Neural cell (in vitro differentiated cells): Measurements from ENCODE around the gene TRMU.

Source experiments
- CTCF ChIP-seq: fragments of 450-650 bp; IDR thresholded peaks from 2 replicates; pipeline ENCODE4 v1.5.1; 2014; ENCODE audit warnings: antibody characterized with exemption, mild to moderate bottlenecking, moderate library complexity; ENCODE audit not compliant: poor library complexity, severe bottlenecking
- EP300 ChIP-seq: fragments of 450-650 bp; conservative IDR thresholded peaks from 2 replicates; pipeline ENCODE4 v1.6.1; 2014; ENCODE audit warnings: antibody characterized with exemption, mild to moderate bottlenecking, moderate library complexity; ENCODE audit not compliant: poor library complexity, severe bottlenecking
- EZH2 ChIP-seq: fragments of 200-600, 300-800 bp; shearing (Covaris generic), sonication (generic); IDR thresholded peaks from 2 replicates; pipeline ENCODE4 v1.6.1; 2014; ENCODE audit warnings: antibody characterized with exemption, low read length, borderline replicate concordance, mild to moderate bottlenecking; ENCODE audit not compliant: insufficient read depth, poor library complexity, severe bottlenecking
- MXI1 ChIP-seq: fragments of 450-650 bp; conservative IDR thresholded peaks from 2 replicates; pipeline ENCODE4 v1.6.1; 2014; ENCODE audit warnings: antibody characterized with exemption, mild to moderate bottlenecking; ENCODE audit not compliant: poor library complexity, severe bottlenecking
- POLR2AphosphoS5 ChIP-seq: IDR thresholded peaks from 2 replicates; pipeline ENCODE4 v1.6.1; 2012
- RAD21 ChIP-seq: fragments of 450-650 bp; conservative IDR thresholded peaks from 2 replicates; pipeline ENCODE4 v1.6.1; 2014; ENCODE audit warnings: antibody characterized with exemption, mild to moderate bottlenecking, moderate library complexity
- SMC3 ChIP-seq: fragments of 450-650 bp; conservative IDR thresholded peaks from 2 replicates; pipeline ENCODE4 v1.6.1; 2014; ENCODE audit warnings: antibody characterized with exemption, mild to moderate bottlenecking, moderate library complexity; ENCODE audit not compliant: poor library complexity
- TAF1 ChIP-seq: IDR thresholded peaks from 2 replicates; pipeline ENCODE4 v1.6.1; 2012; ENCODE audit warnings: low read depth
- TF ChIP-seq, protein P1 (sequence below): IDR thresholded peaks from 2 replicates; pipeline ENCODE4 v1.6.1; 2012; ENCODE audit warnings: borderline replicate concordance

DNA sequence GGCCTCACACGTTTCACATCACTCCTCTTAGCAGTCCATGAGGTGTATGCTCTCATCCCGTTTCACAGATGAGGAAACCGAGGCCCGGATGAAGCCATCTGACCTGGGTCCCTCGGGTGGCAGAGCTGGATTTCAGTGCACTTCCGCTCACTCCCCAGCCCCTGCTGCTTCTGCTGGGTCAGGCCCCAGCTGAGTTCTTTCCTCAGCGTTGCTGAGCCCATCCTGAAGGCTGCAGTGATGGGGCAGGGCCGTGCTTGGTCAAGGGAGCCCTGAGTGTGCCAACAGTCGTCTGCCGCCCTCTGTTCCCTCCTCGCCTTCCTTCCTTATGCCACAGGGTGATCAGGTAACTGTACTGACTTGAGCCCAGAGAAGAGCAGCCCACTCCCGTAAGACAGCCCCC is 12.1 kb downstream of the TRMU start:
- TF ChIP-seq TAF1 (no peak), CTCF (no peak), RAD21 (no peak), EZH2 (no peak), EP300 (no peak), POLR2AphosphoS5 (no peak), SMC3 (no peak), MXI1 (no peak)
- TF ChIP-seq, protein P1, sequence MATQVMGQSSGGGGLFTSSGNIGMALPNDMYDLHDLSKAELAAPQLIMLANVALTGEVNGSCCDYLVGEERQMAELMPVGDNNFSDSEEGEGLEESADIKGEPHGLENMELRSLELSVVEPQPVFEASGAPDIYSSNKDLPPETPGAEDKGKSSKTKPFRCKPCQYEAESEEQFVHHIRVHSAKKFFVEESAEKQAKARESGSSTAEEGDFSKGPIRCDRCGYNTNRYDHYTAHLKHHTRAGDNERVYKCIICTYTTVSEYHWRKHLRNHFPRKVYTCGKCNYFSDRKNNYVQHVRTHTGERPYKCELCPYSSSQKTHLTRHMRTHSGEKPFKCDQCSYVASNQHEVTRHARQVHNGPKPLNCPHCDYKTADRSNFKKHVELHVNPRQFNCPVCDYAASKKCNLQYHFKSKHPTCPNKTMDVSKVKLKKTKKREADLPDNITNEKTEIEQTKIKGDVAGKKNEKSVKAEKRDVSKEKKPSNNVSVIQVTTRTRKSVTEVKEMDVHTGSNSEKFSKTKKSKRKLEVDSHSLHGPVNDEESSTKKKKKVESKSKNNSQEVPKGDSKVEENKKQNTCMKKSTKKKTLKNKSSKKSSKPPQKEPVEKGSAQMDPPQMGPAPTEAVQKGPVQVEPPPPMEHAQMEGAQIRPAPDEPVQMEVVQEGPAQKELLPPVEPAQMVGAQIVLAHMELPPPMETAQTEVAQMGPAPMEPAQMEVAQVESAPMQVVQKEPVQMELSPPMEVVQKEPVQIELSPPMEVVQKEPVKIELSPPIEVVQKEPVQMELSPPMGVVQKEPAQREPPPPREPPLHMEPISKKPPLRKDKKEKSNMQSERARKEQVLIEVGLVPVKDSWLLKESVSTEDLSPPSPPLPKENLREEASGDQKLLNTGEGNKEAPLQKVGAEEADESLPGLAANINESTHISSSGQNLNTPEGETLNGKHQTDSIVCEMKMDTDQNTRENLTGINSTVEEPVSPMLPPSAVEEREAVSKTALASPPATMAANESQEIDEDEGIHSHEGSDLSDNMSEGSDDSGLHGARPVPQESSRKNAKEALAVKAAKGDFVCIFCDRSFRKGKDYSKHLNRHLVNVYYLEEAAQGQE, result no peak
